AG09319 (cell line): ENCODE data around the gene SPOCK2.
A peak's percentile ranks its signal among the peaks of the same experiment; 100 is the strongest.

Experiments
- DNase-seq: peaks from one replicate; pipeline ENCODE4 v3.0.0-alpha.2; 2010; ENCODE audit warnings: low read depth; ENCODE audit errors: extremely low read depth
- CTCF ChIP-seq: IDR thresholded peaks from 2 replicates; pipeline ENCODE4 v1.5.1; 2011; ENCODE audit warnings: low read depth, mild to moderate bottlenecking, inconsistent platforms, low read length, moderate library complexity

The SPOCK2 gene

GRCh38 chr10:72062382-72062781, 26.0 kb downstream of the SPOCK2 start:
- TF ChIP-seq CTCF: no peak
- DNase-seq: no peak

GRCh38 chr10:72061930-72062329, 26.4 kb downstream of the SPOCK2 start:
- TF ChIP-seq CTCF: no peak
- DNase-seq: no peak

GRCh38 chr10:72061491-72061890, 26.9 kb downstream of the SPOCK2 start:
- DNase-seq: no peak
- peak; percentile 12 for TF ChIP-seq CTCF

- DNase-seq: no peak
- no peak for TF ChIP-seq CTCF
Measured at GRCh38 chr10:72059843-72060822, 28.2 kb downstream of the SPOCK2 start.

- TF ChIP-seq CTCF: no peak
- no peak for DNase-seq
Measured at GRCh38 chr10:72058989-72059842, 29.1 kb downstream of the SPOCK2 start.

GRCh38 chr10:72058347-72058898, 29.9 kb downstream of the SPOCK2 start:
- DNase-seq: no peak
- no peak for TF ChIP-seq CTCF
